ENCODE measurements around the gene FAM131B.
A peak's percentile ranks its signal among the peaks of the same experiment; 100 is the strongest.

DNA sequence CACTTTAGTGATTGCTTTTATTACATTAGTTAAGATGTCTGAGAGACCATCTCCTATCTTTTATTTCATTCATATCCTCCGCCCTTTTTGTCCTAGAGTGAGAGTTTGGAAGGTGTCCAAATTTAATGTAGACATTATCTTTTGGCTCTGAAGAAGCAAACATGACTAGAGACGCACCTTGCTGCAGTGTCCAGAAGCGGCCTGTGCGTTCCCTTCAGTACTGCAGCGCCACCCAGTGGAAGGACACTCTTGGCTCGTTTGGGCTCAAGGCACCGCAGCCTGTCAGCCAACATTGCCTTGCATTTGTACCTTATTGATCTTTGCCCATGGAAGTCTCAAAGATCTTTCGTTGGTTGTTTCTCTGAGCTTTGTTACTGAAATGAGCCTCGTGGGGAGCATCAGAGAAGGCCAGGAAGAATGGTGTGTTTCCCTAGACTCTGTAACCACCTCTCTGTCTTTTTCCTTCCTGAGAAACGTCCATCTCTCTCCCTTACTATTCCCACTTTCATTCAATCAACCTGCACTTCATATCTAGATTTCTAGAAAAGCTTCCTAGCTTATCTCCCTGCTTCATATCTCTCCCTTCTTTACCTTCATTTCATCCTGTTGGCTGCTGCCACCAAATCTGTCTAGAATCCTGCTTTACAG is 57.0 kb downstream of the FAM131B start:
- TF ChIP-seq, protein P1, sequence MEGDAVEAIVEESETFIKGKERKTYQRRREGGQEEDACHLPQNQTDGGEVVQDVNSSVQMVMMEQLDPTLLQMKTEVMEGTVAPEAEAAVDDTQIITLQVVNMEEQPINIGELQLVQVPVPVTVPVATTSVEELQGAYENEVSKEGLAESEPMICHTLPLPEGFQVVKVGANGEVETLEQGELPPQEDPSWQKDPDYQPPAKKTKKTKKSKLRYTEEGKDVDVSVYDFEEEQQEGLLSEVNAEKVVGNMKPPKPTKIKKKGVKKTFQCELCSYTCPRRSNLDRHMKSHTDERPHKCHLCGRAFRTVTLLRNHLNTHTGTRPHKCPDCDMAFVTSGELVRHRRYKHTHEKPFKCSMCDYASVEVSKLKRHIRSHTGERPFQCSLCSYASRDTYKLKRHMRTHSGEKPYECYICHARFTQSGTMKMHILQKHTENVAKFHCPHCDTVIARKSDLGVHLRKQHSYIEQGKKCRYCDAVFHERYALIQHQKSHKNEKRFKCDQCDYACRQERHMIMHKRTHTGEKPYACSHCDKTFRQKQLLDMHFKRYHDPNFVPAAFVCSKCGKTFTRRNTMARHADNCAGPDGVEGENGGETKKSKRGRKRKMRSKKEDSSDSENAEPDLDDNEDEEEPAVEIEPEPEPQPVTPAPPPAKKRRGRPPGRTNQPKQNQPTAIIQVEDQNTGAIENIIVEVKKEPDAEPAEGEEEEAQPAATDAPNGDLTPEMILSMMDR (conservative IDR thresholded peaks at IDR 0.05; ENCODE audit: low read depth, low read length), result peak; percentile 94
- TF ChIP-seq EZH2 (IDR thresholded peaks at IDR 0.05; ENCODE audit: low read length, unreplicated experiment), result no peak

Data from PC-3 (cell line).